GM12878 (cell line): ENCODE data around the gene STX10.

Source experiments
- CTCF ChIP-seq, 3 experiments: IDR thresholded peaks in 2 of 3; conservative IDR thresholded peaks in 1 of 3; 2 replicates each; pipeline ENCODE4 v1.5.1; 2011; ENCODE audit warnings: low read depth in 3 of 3, low read length in 3 of 3, mild to moderate bottlenecking in 3 of 3, control low read depth in 2 of 3, moderate library complexity in 2 of 3, inconsistent platforms in 1 of 3, mixed read lengths in 1 of 3; ENCODE audit not compliant: control insufficient read depth in 2 of 3, insufficient read depth in 1 of 3; ENCODE audit errors: extremely low read depth in 1 of 3
- POLR2AphosphoS2 ChIP-seq: IDR thresholded peaks from 2 replicates; pipeline ENCODE4 v1.6.1; 2011; ENCODE audit warnings: low read depth, mild to moderate bottlenecking, low read length, improper control_type of control experiment, moderate library complexity
- RBBP5 ChIP-seq: fragments of 200-600 bp; sonication (generic); conservative IDR thresholded peaks from 2 replicates; pipeline ENCODE4 v1.6.1; 2016
- TAF1 ChIP-seq: IDR thresholded peaks from 2 replicates; pipeline ENCODE4 v1.6.1; 2011; ENCODE audit warnings: mild to moderate bottlenecking, low read depth, low read length, borderline replicate concordance

GRCh38 chr19:13095393-13095784, 54.8 kb downstream of the STX10 start:
- no peak for TF ChIP-seq CTCF (IDR thresholded peaks at IDR 0.05 in 2 of 3, conservative IDR thresholded peaks at IDR 0.05 in 1 of 3; ENCODE audit: control insufficient read depth in 2 of 3, extremely low read depth in 1 of 3, insufficient read depth in 1 of 3, low read depth in 3 of 3, low read length in 3 of 3)
- TF ChIP-seq TAF1 = no peak
- TF ChIP-seq RBBP5 = no peak
- no peak for TF ChIP-seq POLR2AphosphoS2
